ENCODE data around the gene SPPL2A. TPM values are rescaled to one million over a fixed set of nuclear protein-coding genes. Genes with fewer than 3 reads are reported as not detected.

The SPPL2A gene
- total and polyA plus RNA-seq, 9 of the 15 experiments (the other 6 are each of a cell fraction or from before 2014, with no cell fraction given): 9.8 to 66.1 (median 38.0) TPM

GRCh38 chr15:50652671-50653070, 112.8 kb downstream of the SPPL2A start (continued):
- TF ChIP-seq, protein P1, sequence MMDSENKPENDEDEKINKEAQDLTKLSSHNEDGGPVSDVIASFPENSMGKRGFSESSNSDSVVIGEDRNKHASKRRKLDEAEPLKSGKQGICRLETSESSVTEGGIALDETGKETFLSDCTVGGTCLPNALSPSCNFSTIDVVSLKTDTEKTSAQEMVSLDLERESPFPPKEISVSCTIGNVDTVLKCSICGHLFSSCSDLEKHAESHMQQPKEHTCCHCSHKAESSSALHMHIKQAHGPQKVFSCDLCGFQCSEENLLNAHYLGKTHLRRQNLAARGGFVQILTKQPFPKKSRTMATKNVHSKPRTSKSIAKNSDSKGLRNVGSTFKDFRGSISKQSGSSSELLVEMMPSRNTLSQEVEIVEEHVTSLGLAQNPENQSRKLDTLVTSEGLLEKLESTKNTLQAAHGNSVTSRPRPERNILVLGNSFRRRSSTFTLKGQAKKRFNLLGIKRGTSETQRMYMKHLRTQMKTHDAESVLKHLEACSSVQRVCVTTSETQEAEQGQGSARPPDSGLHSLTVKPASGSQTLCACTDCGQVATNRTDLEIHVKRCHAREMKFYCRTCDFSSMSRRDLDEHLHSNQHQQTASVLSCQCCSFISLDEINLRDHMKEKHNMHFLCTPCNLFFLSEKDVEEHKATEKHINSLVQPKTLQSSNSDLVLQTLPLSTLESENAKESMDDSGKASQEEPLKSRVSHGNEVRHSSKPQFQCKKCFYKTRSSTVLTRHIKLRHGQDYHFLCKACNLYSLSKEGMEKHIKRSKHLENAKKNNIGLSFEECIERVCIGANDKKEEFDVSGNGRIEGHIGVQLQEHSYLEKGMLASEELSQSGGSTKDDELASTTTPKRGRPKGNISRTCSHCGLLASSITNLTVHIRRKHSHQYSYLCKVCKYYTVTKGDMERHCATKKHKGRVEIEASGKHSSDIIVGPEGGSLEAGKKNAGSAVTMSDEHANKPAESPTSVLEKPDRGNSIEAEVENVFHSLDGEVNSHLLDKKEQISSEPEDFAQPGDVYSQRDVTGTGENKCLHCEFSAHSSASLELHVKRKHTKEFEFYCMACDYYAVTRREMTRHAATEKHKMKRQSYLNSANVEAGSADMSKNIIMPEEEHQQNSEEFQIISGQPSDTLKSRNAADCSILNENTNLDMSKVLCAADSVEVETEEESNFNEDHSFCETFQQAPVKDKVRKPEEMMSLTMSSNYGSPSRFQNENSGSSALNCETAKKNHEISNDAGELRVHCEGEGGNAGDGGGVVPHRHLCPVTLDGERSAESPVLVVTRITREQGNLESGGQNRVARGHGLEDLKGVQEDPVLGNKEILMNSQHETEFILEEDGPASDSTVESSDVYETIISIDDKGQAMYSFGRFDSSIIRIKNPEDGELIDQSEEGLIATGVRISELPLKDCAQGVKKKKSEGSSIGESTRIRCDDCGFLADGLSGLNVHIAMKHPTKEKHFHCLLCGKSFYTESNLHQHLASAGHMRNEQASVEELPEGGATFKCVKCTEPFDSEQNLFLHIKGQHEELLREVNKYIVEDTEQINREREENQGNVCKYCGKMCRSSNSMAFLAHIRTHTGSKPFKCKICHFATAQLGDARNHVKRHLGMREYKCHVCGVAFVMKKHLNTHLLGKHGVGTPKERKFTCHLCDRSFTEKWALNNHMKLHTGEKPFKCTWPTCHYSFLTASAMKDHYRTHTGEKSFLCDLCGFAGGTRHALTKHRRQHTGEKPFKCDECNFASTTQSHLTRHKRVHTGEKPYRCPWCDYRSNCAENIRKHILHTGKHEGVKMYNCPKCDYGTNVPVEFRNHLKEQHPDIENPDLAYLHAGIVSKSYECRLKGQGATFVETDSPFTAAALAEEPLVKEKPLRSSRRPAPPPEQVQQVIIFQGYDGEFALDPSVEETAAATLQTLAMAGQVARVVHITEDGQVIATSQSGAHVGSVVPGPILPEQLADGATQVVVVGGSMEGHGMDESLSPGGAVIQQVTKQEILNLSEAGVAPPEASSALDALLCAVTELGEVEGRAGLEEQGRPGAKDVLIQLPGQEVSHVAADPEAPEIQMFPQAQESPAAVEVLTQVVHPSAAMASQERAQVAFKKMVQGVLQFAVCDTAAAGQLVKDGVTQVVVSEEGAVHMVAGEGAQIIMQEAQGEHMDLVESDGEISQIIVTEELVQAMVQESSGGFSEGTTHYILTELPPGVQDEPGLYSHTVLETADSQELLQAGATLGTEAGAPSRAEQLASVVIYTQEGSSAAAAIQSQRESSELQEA (IDR thresholded peaks at IDR 0.05; ENCODE audit: low read depth): no peak
- TF ChIP-seq SRSF3 (IDR thresholded peaks at IDR 0.05; ENCODE audit: insufficient read depth, low read length): no peak
- TF ChIP-seq, protein P2, sequence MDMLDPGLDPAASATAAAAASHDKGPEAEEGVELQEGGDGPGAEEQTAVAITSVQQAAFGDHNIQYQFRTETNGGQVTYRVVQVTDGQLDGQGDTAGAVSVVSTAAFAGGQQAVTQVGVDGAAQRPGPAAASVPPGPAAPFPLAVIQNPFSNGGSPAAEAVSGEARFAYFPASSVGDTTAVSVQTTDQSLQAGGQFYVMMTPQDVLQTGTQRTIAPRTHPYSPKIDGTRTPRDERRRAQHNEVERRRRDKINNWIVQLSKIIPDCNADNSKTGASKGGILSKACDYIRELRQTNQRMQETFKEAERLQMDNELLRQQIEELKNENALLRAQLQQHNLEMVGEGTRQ (CRISPR knock-in tag; IDR thresholded peaks at IDR 0.05): no peak

Small RNA genes within 50 kb of the gene (small RNA-seq; reads per million reads assigned to genes)
- gene AC012100.1 (not detected), gene RN7SL354P (not detected)

Other genes with a start within 250 kb of the SPPL2A start
- gene USP50, start 219.0 kb downstream of the SPPL2A start, total RNA-seq (2014; rRNA removed): not detected in 2 replicates
- gene USP50, start 219.0 kb downstream of the SPPL2A start, total RNA-seq (2014; rRNA removed; fragmentation: Illumina TruSeq; extraction: Trizol): not detected in 2 replicates
- not detected in 2 replicates for gene USP50, start 219.0 kb downstream of the SPPL2A start, total RNA-seq (2015; rRNA removed; fragmentation: Illumina TruSeq; extraction: Trizol)
- gene USP50, start 219.0 kb downstream of the SPPL2A start, total RNA-seq (2021): not detected in 2 replicates
- not detected in 2 replicates for gene USP50, start 219.0 kb downstream of the SPPL2A start, polyA plus RNA-seq (2011; rRNA removed)
- gene USP50, start 219.0 kb downstream of the SPPL2A start, polyA plus RNA-seq (2014; fragmentation: Illumina TruSeq; extraction: Trizol): not detected in 2 replicates
- gene USP50, start 219.0 kb downstream of the SPPL2A start, polyA plus RNA-seq (2014; fragmentation: Nextera tagmentation; extraction: Ambion mirVana): not detected
- gene USP50, start 219.0 kb downstream of the SPPL2A start, polyA plus RNA-seq (2014; rRNA removed): not detected in 2 replicates
- gene TRPM7, start 78.9 kb downstream of the SPPL2A start, total RNA-seq (2014; rRNA removed): 23.3 and 26.9 TPM in 2 replicates
- 59.2 and 61.9 TPM in 2 replicates for gene TRPM7, start 78.9 kb downstream of the SPPL2A start, total RNA-seq (2014; rRNA removed; fragmentation: Illumina TruSeq; extraction: Trizol)
- gene TRPM7, start 78.9 kb downstream of the SPPL2A start, total RNA-seq (2015; rRNA removed; fragmentation: Illumina TruSeq; extraction: Trizol): 47.8 and 52.6 TPM in 2 replicates
- 34.0 and 35.3 TPM in 2 replicates for gene TRPM7, start 78.9 kb downstream of the SPPL2A start, total RNA-seq (2021)
- 26.1 and 36.6 TPM in 2 replicates for gene TRPM7, start 78.9 kb downstream of the SPPL2A start, polyA plus RNA-seq (2011; rRNA removed)
- 26.2 and 31.5 TPM in 2 replicates for gene TRPM7, start 78.9 kb downstream of the SPPL2A start, polyA plus RNA-seq (2014; fragmentation: Illumina TruSeq; extraction: Trizol)
- gene TRPM7, start 78.9 kb downstream of the SPPL2A start, polyA plus RNA-seq (2014; fragmentation: Nextera tagmentation; extraction: Ambion mirVana): 10 to 100 TPM; 12.3 to 12.9 TPM
- gene TRPM7, start 78.9 kb downstream of the SPPL2A start, polyA plus RNA-seq (2014; rRNA removed): 24.4 and 25.8 TPM in 2 replicates
- gene AP4E1, start 143.0 kb upstream of the SPPL2A start, total RNA-seq (2014; rRNA removed): 4.3 and 5.3 TPM in 2 replicates
- 11.5 and 12.6 TPM in 2 replicates for gene AP4E1, start 143.0 kb upstream of the SPPL2A start, total RNA-seq (2014; rRNA removed; fragmentation: Illumina TruSeq; extraction: Trizol)
- gene AP4E1, start 143.0 kb upstream of the SPPL2A start, total RNA-seq (2015; rRNA removed; fragmentation: Illumina TruSeq; extraction: Trizol): 8.9 and 10.2 TPM in 2 replicates
- 9.2 and 9.3 TPM in 2 replicates for gene AP4E1, start 143.0 kb upstream of the SPPL2A start, total RNA-seq (2021)
- gene AP4E1, start 143.0 kb upstream of the SPPL2A start, polyA plus RNA-seq (2011; rRNA removed): 3.0 and 4.4 TPM in 2 replicates
- gene AP4E1, start 143.0 kb upstream of the SPPL2A start, polyA plus RNA-seq (2014; fragmentation: Illumina TruSeq; extraction: Trizol): 6.6 and 7.9 TPM in 2 replicates
- gene AP4E1, start 143.0 kb upstream of the SPPL2A start, polyA plus RNA-seq (2014; fragmentation: Nextera tagmentation; extraction: Ambion mirVana): 1 to 10 TPM; 1.3 to 2.2 TPM
- gene AP4E1, start 143.0 kb upstream of the SPPL2A start, polyA plus RNA-seq (2014; rRNA removed): 3.7 and 4.5 TPM in 2 replicates